Activated naive CD8-positive, alpha-beta T cell treated with anti-CD3 and anti-CD28 coated beads, Interleukin-2, amount 50 U/mL, for 24 hours (primary cell): ENCODE data around the gene C1orf35.

Experiments used
- ATAC-seq: fragments of 150-1000 bp; cut with Tn5 transposase; one replicate; pipeline ENCODE4 v1.10.0; 2021
- DNase-seq: peaks from one replicate; pipeline ENCODE4 v3.0.0; 2021
- H3K27ac Mint-ChIP-seq: one replicate; pipeline ENCODE4 v1.8.0; 2021; ENCODE audit warnings: mild to moderate bottlenecking, mixed read lengths
- H3K27me3 Mint-ChIP-seq: one replicate; pipeline ENCODE4 v1.8.0; 2021; ENCODE audit warnings: mixed read lengths
- H3K36me3 Mint-ChIP-seq: one replicate; pipeline ENCODE4 v1.8.0; 2021; ENCODE audit warnings: low read depth, mixed read lengths
- H3K4me1 Mint-ChIP-seq: one replicate; pipeline ENCODE4 v1.8.0; 2021; ENCODE audit warnings: mixed read lengths
- H3K4me3 Mint-ChIP-seq: one replicate; pipeline ENCODE4 v1.8.0; 2021; ENCODE audit warnings: mild to moderate bottlenecking, moderate library complexity, mixed read lengths
- H3K9me3 Mint-ChIP-seq: one replicate; pipeline ENCODE4 v1.8.0; 2021; ENCODE audit warnings: mixed read lengths

The C1orf35 gene

DNA sequence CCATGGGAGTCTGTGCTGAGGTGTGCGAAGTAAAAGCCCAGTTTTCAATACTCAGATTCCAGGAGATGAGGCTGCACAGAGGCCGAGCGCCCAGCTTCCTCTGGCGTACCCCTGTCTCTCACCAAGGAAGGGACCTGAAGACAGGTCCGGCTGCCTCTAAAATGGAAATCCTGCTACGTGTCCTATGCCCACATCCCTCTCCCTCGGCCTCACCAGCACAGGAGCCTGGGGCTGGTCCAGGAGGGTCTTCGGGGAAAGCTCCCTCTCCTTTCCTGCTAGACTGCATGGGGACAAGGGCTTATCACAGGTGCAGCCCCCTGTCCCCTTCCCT is 5.6 kb upstream of the C1orf35 start:
- Mint-ChIP-seq H3K9me3 (no peaks in the 10 kb centered on the region), H3K36me3 (peaks cover 4% of the 10 kb centered on the region), H3K4me1 (peaks cover 31% of the 10 kb centered on the region), H3K27me3 (no peaks in the 10 kb centered on the region), H3K27ac (peak overlapping the region; percentile 92), H3K4me3 (peak overlapping the region; percentile 87)
- no peak for DNase-seq
- ATAC-seq = peak; percentile 4

- Mint-ChIP-seq H3K4me3 (peak overlapping the region; percentile 87), H3K27ac (peak overlapping the region; percentile 92), H3K27me3 (no peaks in the 10 kb centered on the region), H3K36me3 (peaks cover 4% of the 10 kb centered on the region), H3K9me3 (no peaks in the 10 kb centered on the region), H3K4me1 (peaks cover 36% of the 10 kb centered on the region)
- ATAC-seq (no peak), DNase-seq (no peak)
Observed at GRCh38 chr1:228108055-228108690, 5.0 kb upstream of the C1orf35 start.

DNA sequence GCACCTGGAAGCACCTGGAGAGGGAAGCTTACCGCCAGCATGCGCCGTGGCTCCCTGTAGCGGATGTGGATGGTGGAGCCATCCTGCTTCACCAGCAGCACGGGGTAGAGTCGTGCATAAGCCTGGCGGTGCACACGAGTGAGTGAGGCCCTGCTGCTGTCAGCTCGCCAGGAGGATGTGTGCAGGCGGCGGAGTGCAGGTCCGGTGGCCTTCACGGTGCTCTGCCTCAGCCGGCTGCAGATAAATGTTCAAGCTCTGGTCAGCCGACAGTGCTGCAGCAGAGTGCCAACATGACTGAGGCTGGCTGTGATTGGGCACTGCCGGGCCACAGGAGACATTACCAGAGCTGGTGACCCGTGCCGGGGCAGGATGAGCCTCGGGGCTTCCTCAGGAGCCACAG is 4.5 kb upstream of the C1orf35 start:
- DNase-seq = no peak
- no peak for ATAC-seq
- Mint-ChIP-seq H3K36me3 (peaks cover 4% of the 10 kb centered on the region), H3K27ac (peak overlapping the region; percentile 92), H3K27me3 (no peaks in the 10 kb centered on the region), H3K9me3 (no peaks in the 10 kb centered on the region), H3K4me1 (peaks cover 38% of the 10 kb centered on the region), H3K4me3 (peak overlapping the region; percentile 87)

DNA sequence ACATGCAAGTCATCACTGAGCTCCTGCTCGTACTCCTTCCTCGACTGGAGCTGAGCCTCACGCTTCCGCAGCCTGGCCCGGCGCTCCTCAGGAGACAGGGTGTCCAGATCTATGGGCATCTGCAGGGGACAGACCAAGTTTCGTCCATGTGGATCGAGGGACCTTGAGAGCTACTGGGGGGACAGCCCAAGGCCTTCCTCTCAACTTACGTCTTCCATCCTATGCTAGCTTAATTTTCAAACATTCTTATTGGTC is 3.6 kb upstream of the C1orf35 start:
- no peak overlapping the region for H3K27ac Mint-ChIP-seq
- ATAC-seq = no peak
- H3K36me3 Mint-ChIP-seq = peaks cover 4% of the 10 kb centered on the region
- H3K4me3 Mint-ChIP-seq = no peak overlapping the region
- H3K27me3 Mint-ChIP-seq = no peaks in the 10 kb centered on the region
- H3K4me1 Mint-ChIP-seq = peaks cover 38% of the 10 kb centered on the region
- H3K9me3 Mint-ChIP-seq = no peaks in the 10 kb centered on the region
- DNase-seq = no peak

DNA sequence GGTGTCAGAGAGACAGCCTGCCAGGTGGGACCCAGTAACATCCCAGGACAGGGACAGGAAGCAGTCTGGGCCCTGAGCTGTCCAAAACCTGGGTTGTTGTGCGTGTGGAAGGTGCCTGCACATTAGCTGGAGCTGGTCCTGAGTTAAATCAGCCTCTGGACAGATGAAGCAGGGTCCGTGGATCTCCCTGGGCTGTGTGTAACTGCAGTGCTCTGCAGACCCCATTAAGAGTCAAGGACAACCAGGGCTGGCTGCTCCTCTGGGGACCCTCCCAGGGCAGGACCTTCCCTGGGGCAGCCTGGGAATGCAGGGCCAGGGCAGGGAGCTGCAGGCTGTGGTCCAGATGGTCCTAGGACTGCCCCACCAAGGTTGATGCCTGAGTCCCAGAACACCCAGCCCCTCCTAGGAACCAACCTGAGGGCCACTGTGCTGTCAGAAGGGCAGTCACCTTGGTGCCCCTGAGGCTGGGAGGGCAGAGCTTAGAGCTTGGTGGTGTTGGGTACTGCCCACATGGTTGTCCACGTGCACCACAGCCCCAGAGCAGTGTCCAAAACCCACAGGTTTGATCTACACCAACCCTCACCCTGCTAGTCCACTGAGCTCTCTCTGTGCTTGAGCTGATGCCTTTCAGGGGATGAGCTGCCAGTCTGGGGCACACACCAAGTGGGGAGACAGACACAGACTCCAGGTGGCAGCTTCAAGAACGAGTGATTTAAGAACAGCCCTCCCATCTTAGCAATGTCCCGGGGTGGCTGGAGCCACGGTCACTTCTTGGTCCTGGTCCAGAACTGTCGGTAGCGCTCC is 3.1 kb upstream of the C1orf35 start:
- peaks cover 4% of the 10 kb centered on the region for H3K36me3 Mint-ChIP-seq
- no peak overlapping the region for H3K4me3 Mint-ChIP-seq
- H3K27ac Mint-ChIP-seq = no peak overlapping the region
- DNase-seq = no peak
- H3K27me3 Mint-ChIP-seq = no peaks in the 10 kb centered on the region
- ATAC-seq = no peak
- H3K4me1 Mint-ChIP-seq = peaks cover 43% of the 10 kb centered on the region
- no peaks in the 10 kb centered on the region for H3K9me3 Mint-ChIP-seq

DNA sequence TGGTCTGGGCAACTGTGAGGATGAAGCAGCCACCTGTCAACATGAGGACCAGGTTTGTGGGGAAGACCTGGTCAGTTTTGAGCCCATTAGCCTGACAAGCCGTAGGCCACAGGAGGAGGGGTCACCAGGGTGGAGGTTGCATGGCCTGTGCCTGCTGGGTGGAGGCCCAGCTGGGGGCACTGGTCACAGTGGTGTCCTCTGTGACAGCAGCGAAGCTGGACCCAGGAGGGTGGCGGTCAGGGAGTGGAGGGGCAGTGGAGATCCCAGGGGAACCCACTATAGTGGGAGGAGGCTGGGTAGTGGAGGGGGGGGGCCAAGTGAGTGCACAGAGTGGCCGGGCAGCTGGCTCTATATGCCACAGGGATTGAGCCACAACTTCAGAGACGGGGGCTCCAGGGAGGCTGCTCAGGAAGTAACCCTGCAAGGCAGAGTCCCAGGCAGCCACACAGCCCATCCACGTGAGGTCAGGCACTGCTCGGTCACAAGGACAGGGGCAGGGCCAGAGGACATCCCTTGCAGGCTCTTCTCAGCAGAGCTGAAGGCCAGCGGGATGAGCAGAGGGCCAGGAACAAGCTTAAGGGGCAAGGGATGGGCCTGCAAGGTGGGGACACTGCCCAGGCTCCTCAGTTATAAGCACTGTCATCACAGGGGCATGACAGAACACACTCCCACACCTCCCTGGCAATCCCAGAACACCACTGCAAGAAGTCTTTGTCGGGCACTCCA is 2.3 kb upstream of the C1orf35 start:
- DNase-seq (no peak), ATAC-seq (no peak)
- Mint-ChIP-seq H3K4me3 (no peak overlapping the region), H3K27ac (no peak overlapping the region), H3K4me1 (peaks cover 43% of the 10 kb centered on the region), H3K9me3 (no peaks in the 10 kb centered on the region), H3K27me3 (no peaks in the 10 kb centered on the region), H3K36me3 (peaks cover 4% of the 10 kb centered on the region)

DNA sequence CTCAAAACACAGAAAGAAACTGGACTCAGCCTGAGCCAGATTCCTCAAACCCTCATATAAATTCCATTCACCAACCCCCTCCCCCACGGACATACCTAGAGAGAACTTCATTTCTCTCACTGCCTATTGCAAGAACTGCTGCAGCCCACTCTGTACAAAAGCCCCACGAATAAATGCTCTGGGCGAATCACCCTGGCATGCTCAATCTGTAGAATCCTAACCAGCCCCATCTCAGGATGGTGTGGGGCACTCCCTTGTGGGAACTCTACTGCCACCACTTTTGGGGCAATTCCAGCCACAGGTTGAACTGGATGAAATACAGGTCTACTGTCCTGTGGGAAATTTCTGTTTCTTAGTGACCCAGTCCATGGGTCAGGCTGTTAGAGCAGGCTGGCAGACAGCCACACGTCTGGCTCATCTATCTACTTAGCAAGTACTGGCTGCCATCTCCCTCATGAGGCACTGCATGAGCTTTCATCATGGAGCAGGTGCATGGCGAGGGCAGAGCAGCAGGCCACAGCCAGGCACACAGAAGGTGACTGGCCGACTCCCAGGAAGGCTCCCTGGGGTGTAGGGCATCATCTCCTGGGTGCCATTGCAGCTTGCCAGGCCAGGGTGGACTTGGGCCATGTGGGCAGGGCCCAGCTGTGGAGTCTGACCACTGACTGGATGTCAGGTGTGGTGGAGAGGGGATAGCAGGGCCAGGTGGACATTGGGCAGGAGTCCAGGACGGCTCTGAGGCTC is 1.6 kb upstream of the C1orf35 start:
- ATAC-seq = no peak
- H3K4me1 Mint-ChIP-seq = peaks cover 37% of the 10 kb centered on the region
- no peaks in the 10 kb centered on the region for H3K9me3 Mint-ChIP-seq
- H3K36me3 Mint-ChIP-seq = peaks cover 4% of the 10 kb centered on the region
- H3K27me3 Mint-ChIP-seq = no peaks in the 10 kb centered on the region
- H3K4me3 Mint-ChIP-seq = peak overlapping the region; percentile 91
- DNase-seq = no peak
- H3K27ac Mint-ChIP-seq = peak overlapping the region; percentile 92

DNA sequence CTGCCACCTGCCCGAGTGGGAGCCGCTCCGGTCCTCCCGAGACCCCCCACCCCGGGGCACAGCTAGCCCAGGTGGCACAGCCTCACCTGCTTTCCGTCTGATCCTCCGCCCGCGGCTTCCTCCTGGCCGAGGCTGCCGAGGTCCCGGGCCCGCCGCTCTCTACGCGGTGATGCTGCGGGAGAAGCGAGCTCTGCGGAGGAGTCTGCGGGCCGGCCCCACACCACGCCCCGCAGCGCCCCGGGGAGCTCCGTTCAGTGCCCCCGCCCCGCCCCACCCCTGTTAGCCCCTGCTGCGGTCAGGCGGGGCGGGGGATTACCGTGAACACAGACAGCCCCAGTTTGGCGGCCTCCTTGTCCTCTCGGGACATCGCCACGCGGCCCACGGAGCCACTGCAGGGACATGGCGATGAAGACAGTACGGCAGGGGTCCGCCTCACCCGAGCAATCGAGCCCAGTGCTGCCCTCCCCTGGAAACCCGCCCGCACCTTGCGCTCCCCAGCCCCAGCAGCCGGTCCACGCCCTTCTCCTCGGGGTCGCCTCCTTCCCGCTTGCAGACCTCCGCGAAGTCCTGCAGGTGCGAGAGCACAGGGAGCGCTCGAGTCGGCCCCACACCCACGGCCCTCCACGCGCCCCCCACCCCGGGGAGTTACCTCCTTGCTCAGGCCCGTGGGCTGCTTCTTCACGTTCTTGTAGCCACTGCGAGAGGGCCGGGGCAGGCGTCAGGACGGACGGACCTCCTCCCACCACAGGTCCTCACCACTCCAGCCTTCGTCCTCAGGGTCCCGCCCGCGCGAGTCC is 933 bp downstream of the C1orf35 start:
- DNase-seq = peak; percentile 67
- peaks cover 26% of the 10 kb centered on the region for H3K4me1 Mint-ChIP-seq
- no peak overlapping the region for H3K27ac Mint-ChIP-seq
- peak overlapping the region; percentile 91 for H3K4me3 Mint-ChIP-seq
- ATAC-seq = peak; percentile 25
- H3K27me3 Mint-ChIP-seq = no peaks in the 10 kb centered on the region
- H3K9me3 Mint-ChIP-seq = no peaks in the 10 kb centered on the region
- peaks cover 23% of the 10 kb centered on the region for H3K36me3 Mint-ChIP-seq

GRCh38 chr1:228101614-228101993 is 1.5 kb downstream of the C1orf35 start:
- Mint-ChIP-seq H3K4me3 (peak overlapping the region; percentile 91), H3K36me3 (peaks cover 24% of the 10 kb centered on the region), H3K4me1 (peaks cover 26% of the 10 kb centered on the region), H3K27ac (peak overlapping the region; percentile 64), H3K9me3 (no peaks in the 10 kb centered on the region), H3K27me3 (no peaks in the 10 kb centered on the region)
- DNase-seq (no peak), ATAC-seq (no peak)

- peaks cover 27% of the 10 kb centered on the region for H3K4me1 Mint-ChIP-seq
- H3K9me3 Mint-ChIP-seq = no peaks in the 10 kb centered on the region
- H3K36me3 Mint-ChIP-seq = peaks cover 23% of the 10 kb centered on the region
- DNase-seq (no peak), ATAC-seq (no peak)
- peak overlapping the region; percentile 91 for H3K4me3 Mint-ChIP-seq
- H3K27me3 Mint-ChIP-seq = no peaks in the 10 kb centered on the region
- H3K27ac Mint-ChIP-seq = peak overlapping the region; percentile 64
Observed at GRCh38 chr1:228100822-228101613, 2.1 kb downstream of the C1orf35 start.

DNA sequence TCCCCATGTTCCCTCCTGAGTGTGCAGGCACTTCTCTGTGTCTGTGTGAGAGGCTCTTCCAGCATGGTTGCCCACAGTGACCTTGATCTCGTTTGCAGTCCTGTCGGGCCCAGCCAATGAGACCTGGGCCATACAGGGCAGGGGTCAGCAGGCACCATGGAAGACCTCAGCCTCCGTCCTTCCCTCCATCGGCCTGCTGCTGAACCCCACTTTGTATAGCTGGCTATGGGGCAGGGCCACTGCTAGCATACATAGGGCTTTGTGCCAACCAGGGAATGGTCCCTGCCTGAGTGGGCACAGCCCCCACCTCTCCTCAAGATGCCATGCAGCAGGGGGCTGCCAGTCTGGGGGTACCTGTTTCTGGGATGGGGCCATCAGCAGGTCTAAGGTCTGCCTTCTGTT is 3.8 kb downstream of the C1orf35 start:
- Mint-ChIP-seq H3K4me3 (no peak overlapping the region), H3K9me3 (peaks cover 6% of the 10 kb centered on the region), H3K4me1 (peaks cover 35% of the 10 kb centered on the region), H3K27ac (peak overlapping the region; percentile 47), H3K27me3 (no peaks in the 10 kb centered on the region), H3K36me3 (peaks cover 38% of the 10 kb centered on the region)
- ATAC-seq = no peak
- DNase-seq = no peak

GRCh38 chr1:228098323-228098931 is 4.7 kb downstream of the C1orf35 start:
- H3K4me1 Mint-ChIP-seq = peaks cover 28% of the 10 kb centered on the region
- H3K27me3 Mint-ChIP-seq = no peaks in the 10 kb centered on the region
- peaks cover 44% of the 10 kb centered on the region for H3K36me3 Mint-ChIP-seq
- no peak overlapping the region for H3K27ac Mint-ChIP-seq
- no peak for ATAC-seq
- peak; percentile 1 for DNase-seq
- H3K9me3 Mint-ChIP-seq = peaks cover 6% of the 10 kb centered on the region
- H3K4me3 Mint-ChIP-seq = no peak overlapping the region

DNA sequence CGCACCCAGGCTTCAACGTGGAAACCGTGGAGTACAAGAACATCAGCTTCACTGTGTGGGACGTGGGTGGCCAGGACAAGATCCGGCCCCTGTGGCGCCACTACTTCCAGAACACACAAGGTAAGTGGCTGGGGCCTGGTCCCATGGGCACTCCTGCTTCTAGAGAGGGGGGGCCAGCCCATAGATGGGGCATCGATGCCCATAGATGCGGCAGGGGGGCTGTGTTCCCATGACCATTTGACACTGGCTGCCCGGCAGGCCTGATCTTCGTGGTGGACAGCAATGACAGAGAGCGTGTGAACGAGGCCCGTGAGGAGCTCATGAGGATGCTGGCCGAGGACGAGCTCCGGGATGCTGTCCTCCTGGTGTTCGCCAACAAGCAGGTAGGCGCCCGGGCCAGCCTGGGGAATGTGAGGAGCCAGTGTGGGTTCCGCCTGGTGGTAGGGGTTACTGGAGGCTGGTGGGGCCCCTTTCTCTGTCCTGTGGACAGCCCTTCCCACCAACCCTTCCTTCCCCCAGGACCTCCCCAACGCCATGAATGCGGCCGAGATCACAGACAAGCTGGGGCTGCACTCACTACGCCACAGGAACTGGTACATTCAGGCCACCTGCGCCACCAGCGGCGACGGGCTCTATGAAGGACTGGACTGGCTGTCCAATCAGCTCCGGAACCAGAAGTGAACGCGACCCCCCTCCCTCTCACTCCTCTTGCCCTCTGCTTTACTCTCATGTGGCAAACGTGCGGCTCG is 5.6 kb downstream of the C1orf35 start:
- Mint-ChIP-seq H3K4me1 (peaks cover 24% of the 10 kb centered on the region), H3K36me3 (peaks cover 52% of the 10 kb centered on the region)

More for the DNA sequence above, 5.6 kb downstream of the C1orf35 start:
- Mint-ChIP-seq H3K27me3 (no peaks in the 10 kb centered on the region), H3K4me3 (no peak overlapping the region), H3K9me3 (peaks cover 6% of the 10 kb centered on the region), H3K27ac (peak overlapping the region; percentile 35)
- ATAC-seq (no peak), DNase-seq (no peak)
